SK-N-SH treated with all-trans-retinoic acid at 6 μM for 48 hours (cell line): ENCODE measurements around the gene RRBP1.

ENCODE experiments used
- ATAC-seq: fragments of 200-7000 bp; cut with Tn5 transposase; 3 replicates; pipeline ENCODE4 v1.9.1; 2020; ENCODE audit warnings: mild to moderate bottlenecking, moderate library complexity
- ARNTL ChIP-seq: fragments of 450-650 bp; formaldehyde crosslinking; IDR thresholded peaks from 2 replicates; pipeline ENCODE4 v1.5.0; 2020; ENCODE audit warnings: low read depth, mild to moderate bottlenecking, moderate library complexity, borderline replicate concordance
- BACH2 ChIP-seq: fragments of 250-450 bp; sonication (Bioruptor Pico); IDR thresholded peaks from 2 replicates; pipeline ENCODE4 v1.9.0; 2021; ENCODE audit warnings: mild to moderate bottlenecking, borderline replicate concordance
- CSDC2 ChIP-seq: fragments of 250-450 bp; sonication (Bioruptor Pico); IDR thresholded peaks from 2 replicates; pipeline ENCODE4 v1.5.0; 2020; ENCODE audit warnings: mild to moderate bottlenecking, moderate library complexity
- ESRRG ChIP-seq: fragments of 250-450 bp; sonication (Bioruptor Pico); IDR thresholded peaks from 2 replicates; pipeline ENCODE4 v1.6.1; 2021; ENCODE audit warnings: mild to moderate bottlenecking
- GLIS3 ChIP-seq: fragments of 250-450 bp; sonication (Bioruptor Pico); IDR thresholded peaks from 2 replicates; pipeline ENCODE4 v1.5.0; 2020; ENCODE audit warnings: mild to moderate bottlenecking, moderate library complexity
- ISL1 ChIP-seq: fragments of 250-450 bp; sonication (Bioruptor Pico); IDR thresholded peaks from 2 replicates; pipeline ENCODE4 v2.1.2; 2022; ENCODE audit warnings: mild to moderate bottlenecking, moderate library complexity
- OSR1 ChIP-seq: fragments of 250-450 bp; sonication (Bioruptor Pico); IDR thresholded peaks from 2 replicates; pipeline ENCODE4 v1.8.0; 2022; ENCODE audit warnings: moderate library complexity, mild to moderate bottlenecking, inconsistent platforms
- POU6F1 ChIP-seq: fragments of 250-450 bp; sonication (Bioruptor Pico); IDR thresholded peaks from 2 replicates; pipeline ENCODE4 v1.8.0; 2021; ENCODE audit warnings: low read depth, mild to moderate bottlenecking, moderate library complexity, borderline replicate concordance
- PPARA ChIP-seq: fragments of 250-450 bp; sonication (Bioruptor Pico); IDR thresholded peaks from 2 replicates; pipeline ENCODE4 v1.5.0; 2020; ENCODE audit warnings: mild to moderate bottlenecking, borderline replicate concordance
- RARB ChIP-seq: fragments of 250-450 bp; sonication (Bioruptor Pico); IDR thresholded peaks from 2 replicates; pipeline ENCODE4 v1.8.0; 2021; ENCODE audit warnings: mild to moderate bottlenecking, moderate library complexity
- SNAI2 ChIP-seq: fragments of 250-450 bp; sonication (Bioruptor Pico); IDR thresholded peaks from 2 replicates; pipeline ENCODE4 v1.5.0; 2020; ENCODE audit warnings: mild to moderate bottlenecking, moderate library complexity
- TCF4 ChIP-seq: fragments of 250-450 bp; sonication (Bioruptor Pico); IDR thresholded peaks from 2 replicates; pipeline ENCODE4 v1.8.0; 2021; ENCODE audit warnings: mild to moderate bottlenecking, moderate library complexity, borderline replicate concordance
- TOX ChIP-seq: fragments of 250-450 bp; sonication (Bioruptor Pico); IDR thresholded peaks from 2 replicates; pipeline ENCODE4 v1.8.0; 2021; ENCODE audit warnings: mild to moderate bottlenecking, moderate library complexity, borderline replicate concordance
- ZC3H10 ChIP-seq: fragments of 250-450 bp; sonication (Bioruptor Pico); IDR thresholded peaks from 2 replicates; pipeline ENCODE4 v1.5.1; 2021; ENCODE audit warnings: mild to moderate bottlenecking, moderate library complexity
- ZFP3 ChIP-seq: fragments of 250-450 bp; sonication (Bioruptor Pico); IDR thresholded peaks from 2 replicates; pipeline ENCODE4 v1.5.0; 2020; ENCODE audit warnings: mild to moderate bottlenecking, moderate library complexity
- ZFP30 ChIP-seq: fragments of 450-650 bp; formaldehyde crosslinking; IDR thresholded peaks from 2 replicates; pipeline ENCODE4 v1.5.0; 2022; ENCODE audit warnings: mild to moderate bottlenecking, moderate library complexity
- ZNF565 ChIP-seq: fragments of 450-650 bp; formaldehyde crosslinking; conservative IDR thresholded peaks from 2 replicates; pipeline ENCODE4 v1.5.0; 2020; ENCODE audit warnings: low read depth, mild to moderate bottlenecking, moderate library complexity
- ZNF70 ChIP-seq: fragments of 450-650 bp; formaldehyde crosslinking; IDR thresholded peaks from 2 replicates; pipeline ENCODE4 v1.5.0; 2020; ENCODE audit warnings: mild to moderate bottlenecking, moderate library complexity
- ZNF8 ChIP-seq: fragments of 450-650 bp; formaldehyde crosslinking; IDR thresholded peaks from 2 replicates; pipeline ENCODE4 v1.5.0; 2020; ENCODE audit warnings: mild to moderate bottlenecking, moderate library complexity
- TF ChIP-seq, protein P1 (sequence below): fragments of 250-450 bp; sonication (Bioruptor Pico); IDR thresholded peaks from 2 replicates; pipeline ENCODE4 v1.5.1; 2020; ENCODE audit warnings: low read depth, mild to moderate bottlenecking, moderate library complexity
- TF ChIP-seq, protein P2 (sequence below): fragments of 250-450 bp; sonication (Bioruptor Pico); IDR thresholded peaks from 2 replicates; pipeline ENCODE4 v1.5.1; 2021; ENCODE audit warnings: mild to moderate bottlenecking, moderate library complexity
- TF ChIP-seq, protein P3 (sequence below): fragments of 250-450 bp; sonication (Bioruptor Pico); IDR thresholded peaks from 2 replicates; pipeline ENCODE4 v1.8.0; 2020; ENCODE audit warnings: mild to moderate bottlenecking, moderate library complexity, borderline replicate concordance

Gene RRBP1

GRCh38 chr20:17648315-17648646, 33.8 kb downstream of the RRBP1 start (continued):
- TF ChIP-seq, protein P1, sequence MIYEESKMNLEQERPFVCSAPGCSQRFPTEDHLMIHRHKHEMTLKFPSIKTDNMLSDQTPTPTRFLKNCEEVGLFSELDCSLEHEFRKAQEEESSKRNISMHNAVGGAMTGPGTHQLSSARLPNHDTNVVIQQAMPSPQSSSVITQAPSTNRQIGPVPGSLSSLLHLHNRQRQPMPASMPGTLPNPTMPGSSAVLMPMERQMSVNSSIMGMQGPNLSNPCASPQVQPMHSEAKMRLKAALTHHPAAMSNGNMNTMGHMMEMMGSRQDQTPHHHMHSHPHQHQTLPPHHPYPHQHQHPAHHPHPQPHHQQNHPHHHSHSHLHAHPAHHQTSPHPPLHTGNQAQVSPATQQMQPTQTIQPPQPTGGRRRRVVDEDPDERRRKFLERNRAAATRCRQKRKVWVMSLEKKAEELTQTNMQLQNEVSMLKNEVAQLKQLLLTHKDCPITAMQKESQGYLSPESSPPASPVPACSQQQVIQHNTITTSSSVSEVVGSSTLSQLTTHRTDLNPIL: no peak
- TF ChIP-seq ARNTL (CRISPR knock-in tag): no peak

DNA sequence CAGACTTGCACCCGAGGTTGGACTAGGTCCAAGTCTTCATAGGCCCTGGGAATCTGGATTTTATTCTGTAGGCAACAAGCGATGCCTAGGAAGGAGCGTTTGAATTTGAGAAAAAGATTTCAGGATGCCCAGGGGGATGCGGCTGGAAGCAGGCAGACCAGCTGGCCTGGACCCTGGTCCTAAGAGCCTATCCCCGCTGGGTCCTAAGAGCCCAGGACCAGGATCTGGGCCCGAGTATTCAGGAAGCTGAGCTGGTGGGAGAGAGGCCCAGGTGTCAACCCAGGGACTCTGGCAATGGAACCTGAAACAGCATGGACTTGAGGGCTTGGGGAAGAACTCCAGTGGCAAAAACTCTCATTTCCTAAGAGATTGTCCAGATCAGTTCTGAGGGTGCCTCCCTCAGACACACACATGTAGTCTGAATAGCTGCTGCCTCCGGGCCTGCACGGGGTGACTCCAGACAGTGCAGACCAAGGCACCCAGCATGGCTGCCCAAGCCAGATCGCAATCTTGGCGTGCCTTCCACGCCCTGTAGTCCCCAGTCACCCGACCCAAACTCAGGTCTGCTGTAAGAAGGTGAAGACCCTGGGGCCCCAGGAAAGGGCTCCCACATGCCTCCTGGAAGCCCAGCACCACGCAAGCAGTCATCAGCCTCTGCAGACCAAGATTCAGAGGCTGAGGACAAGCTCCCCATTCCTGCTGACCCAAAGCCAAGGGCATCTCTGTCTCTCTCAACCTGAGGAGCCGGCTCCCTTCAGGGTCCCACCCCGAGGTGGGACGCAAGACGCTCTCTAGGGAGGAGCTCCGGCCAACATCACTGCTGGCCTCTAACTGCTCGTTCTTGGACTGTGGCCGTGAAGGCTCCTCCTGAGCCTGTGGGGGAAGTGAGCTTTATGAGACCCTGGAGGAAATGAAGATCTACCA, 34.4 kb downstream of the RRBP1 start:
- no peak for ATAC-seq
- TF ChIP-seq, protein P1: no peak
- TF ChIP-seq SNAI2: no peak
- TF ChIP-seq, protein P2, sequence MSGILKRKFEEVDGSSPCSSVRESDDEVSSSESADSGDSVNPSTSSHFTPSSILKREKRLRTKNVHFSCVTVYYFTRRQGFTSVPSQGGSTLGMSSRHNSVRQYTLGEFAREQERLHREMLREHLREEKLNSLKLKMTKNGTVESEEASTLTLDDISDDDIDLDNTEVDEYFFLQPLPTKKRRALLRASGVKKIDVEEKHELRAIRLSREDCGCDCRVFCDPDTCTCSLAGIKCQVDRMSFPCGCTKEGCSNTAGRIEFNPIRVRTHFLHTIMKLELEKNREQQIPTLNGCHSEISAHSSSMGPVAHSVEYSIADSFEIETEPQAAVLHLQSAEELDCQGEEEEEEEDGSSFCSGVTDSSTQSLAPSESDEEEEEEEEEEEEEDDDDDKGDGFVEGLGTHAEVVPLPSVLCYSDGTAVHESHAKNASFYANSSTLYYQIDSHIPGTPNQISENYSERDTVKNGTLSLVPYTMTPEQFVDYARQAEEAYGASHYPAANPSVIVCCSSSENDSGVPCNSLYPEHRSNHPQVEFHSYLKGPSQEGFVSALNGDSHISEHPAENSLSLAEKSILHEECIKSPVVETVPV (CRISPR knock-in tag): no peak
- TF ChIP-seq PPARA (CRISPR knock-in tag): no peak
- no peak for TF ChIP-seq ZNF8
- no peak for TF ChIP-seq ZFP3 (CRISPR knock-in tag)
- no peak for TF ChIP-seq BACH2
- no peak for TF ChIP-seq ZFP30 (CRISPR knock-in tag)
- no peak for TF ChIP-seq TCF4 (CRISPR knock-in tag)
- TF ChIP-seq TOX: no peak
- TF ChIP-seq ZNF565 (CRISPR knock-in tag): no peak
- no peak for TF ChIP-seq ESRRG
- no peak for TF ChIP-seq GLIS3 (CRISPR knock-in tag)
- no peak for TF ChIP-seq RARB
- TF ChIP-seq POU6F1 (CRISPR knock-in tag): no peak
- no peak for TF ChIP-seq OSR1 (CRISPR knock-in tag)
- no peak for TF ChIP-seq ZC3H10 (CRISPR knock-in tag)
- TF ChIP-seq ZNF70 (CRISPR knock-in tag): no peak
- TF ChIP-seq ISL1 (CRISPR knock-in tag): no peak
- no peak for TF ChIP-seq ARNTL (CRISPR knock-in tag)

DNA sequence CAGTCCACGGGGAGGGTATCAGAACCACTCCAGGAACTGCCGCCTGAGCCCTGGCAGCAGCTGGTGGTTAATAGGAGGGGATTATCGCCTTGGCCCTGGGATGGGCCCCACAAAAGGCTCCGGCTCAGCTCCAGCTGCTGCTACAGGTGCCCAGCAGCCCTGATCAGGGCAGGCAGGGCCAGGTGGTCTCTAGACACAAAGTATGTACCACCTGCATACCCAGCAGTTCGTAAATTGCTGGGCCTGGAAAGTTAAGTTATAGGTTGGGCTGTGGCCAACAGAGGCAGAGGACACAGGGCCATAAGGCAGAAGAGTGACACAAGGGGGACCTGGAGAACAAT, 35.1 kb downstream of the RRBP1 start:
- TF ChIP-seq ZNF70 (CRISPR knock-in tag): no peak
- no peak for TF ChIP-seq CSDC2 (CRISPR knock-in tag)
- TF ChIP-seq TCF4 (CRISPR knock-in tag): no peak
- TF ChIP-seq, protein P3, sequence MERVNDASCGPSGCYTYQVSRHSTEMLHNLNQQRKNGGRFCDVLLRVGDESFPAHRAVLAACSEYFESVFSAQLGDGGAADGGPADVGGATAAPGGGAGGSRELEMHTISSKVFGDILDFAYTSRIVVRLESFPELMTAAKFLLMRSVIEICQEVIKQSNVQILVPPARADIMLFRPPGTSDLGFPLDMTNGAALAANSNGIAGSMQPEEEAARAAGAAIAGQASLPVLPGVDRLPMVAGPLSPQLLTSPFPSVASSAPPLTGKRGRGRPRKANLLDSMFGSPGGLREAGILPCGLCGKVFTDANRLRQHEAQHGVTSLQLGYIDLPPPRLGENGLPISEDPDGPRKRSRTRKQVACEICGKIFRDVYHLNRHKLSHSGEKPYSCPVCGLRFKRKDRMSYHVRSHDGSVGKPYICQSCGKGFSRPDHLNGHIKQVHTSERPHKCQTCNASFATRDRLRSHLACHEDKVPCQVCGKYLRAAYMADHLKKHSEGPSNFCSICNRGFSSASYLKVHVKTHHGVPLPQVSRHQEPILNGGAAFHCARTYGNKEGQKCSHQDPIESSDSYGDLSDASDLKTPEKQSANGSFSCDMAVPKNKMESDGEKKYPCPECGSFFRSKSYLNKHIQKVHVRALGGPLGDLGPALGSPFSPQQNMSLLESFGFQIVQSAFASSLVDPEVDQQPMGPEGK (CRISPR knock-in tag): no peak
- TF ChIP-seq ZNF8: no peak
- TF ChIP-seq TOX: no peak
- TF ChIP-seq ESRRG: no peak
- no peak for TF ChIP-seq GLIS3 (CRISPR knock-in tag)
- no peak for TF ChIP-seq RARB
- no peak for TF ChIP-seq ISL1 (CRISPR knock-in tag)
- no peak for ATAC-seq
